GM08714 (cell line): ENCODE results near the gene PGPEP1.
"Not testable (repeated sequence)": the region's sequence is repeated elsewhere in the genome, so short reads cannot be mapped to it uniquely, and the experiment has no call there.

Experiments used
- H3K4me3 ChIP-seq: fragments of 200-500 bp; sonication (Bioruptor generic); 2 replicates; pipeline ENCODE4 v1.5.1; 2014; ENCODE audit warnings: mild to moderate bottlenecking, low read length, inconsistent platforms
- ZNF274 ChIP-seq: IDR thresholded peaks from 2 replicates; pipeline ENCODE4 v1.6.1; 2012; ENCODE audit warnings: mild to moderate bottlenecking, low read depth, low read length

The PGPEP1 gene

DNA sequence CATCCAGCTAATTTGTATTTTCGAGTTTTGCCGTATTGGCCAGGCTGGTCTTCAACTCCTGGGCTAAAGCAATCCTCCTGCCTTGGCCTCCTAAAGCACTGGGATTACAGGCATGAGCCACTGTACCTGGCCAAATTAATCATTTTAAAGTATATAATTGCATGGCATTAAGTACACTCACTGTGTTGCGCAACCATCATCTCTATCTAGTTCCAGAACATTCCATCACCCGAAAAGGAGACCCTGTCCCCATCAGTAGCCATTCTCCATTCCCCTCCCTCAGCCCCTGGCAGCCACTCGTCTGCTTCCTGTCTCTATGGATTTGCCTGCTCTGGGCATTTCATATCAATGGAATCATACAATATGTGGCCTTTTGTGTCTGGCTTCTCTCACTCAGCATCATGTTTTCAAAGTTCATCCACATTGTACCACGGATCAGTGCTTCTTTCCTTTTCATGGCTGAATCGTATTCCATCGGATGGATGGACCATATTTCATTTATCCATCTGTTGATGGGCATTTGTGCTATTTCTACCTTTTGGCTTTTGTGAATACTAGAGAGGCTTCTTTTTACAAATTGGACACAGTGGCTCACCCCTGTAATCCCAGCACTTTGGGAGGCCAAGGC, 13.1 kb downstream of the PGPEP1 start:
- H3K4me3 ChIP-seq: no peak overlapping the region
- no peak for TF ChIP-seq ZNF274

DNA sequence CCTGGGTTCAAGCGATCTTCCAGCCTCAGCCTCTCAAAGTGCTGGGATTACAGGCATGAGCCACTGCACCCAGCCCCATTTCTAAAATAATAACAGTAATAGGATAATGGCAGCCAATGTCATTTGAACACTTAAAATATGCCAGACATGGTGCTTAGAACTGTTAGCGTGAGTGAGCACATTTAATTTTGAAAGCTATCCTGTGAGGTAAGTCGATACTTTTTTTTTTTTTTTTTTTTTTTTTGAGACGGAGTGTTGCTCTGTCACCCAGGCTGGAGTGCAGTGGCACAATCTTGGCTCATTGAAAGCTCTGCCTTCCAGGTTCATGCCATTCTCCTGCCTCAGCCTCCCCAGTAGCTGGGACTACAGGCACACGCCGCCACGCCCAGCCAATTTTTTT, 14.3 kb downstream of the PGPEP1 start:
- H3K4me3 ChIP-seq: not testable (repeated sequence)

DNA sequence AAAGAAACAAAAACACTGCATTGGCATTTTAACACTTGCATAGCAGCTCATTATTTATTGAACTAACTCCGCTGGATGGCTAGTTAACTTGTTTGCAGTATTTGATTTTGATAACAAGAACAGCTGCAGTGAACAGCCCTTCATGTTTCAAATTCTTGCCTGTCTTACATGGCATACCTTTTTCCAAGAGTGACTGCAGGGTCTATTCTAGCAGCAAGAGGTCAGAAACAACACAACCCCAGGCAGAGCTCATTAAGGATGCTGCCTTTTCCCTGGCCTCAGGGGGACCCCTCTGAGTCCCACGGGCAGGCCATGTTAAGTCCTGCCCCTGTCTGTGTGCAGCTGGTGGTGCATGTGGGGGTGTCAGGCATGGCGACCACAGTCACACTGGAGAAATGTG, 16.6 kb downstream of the PGPEP1 start:
- TF ChIP-seq ZNF274: no peak

GRCh38 chr19:18361646-18362045, 21.2 kb downstream of the PGPEP1 start:
- no peak for TF ChIP-seq ZNF274

More for the DNA sequence above, 16.6 kb downstream of the PGPEP1 start:
- H3K4me3 ChIP-seq: no peak overlapping the region

DNA sequence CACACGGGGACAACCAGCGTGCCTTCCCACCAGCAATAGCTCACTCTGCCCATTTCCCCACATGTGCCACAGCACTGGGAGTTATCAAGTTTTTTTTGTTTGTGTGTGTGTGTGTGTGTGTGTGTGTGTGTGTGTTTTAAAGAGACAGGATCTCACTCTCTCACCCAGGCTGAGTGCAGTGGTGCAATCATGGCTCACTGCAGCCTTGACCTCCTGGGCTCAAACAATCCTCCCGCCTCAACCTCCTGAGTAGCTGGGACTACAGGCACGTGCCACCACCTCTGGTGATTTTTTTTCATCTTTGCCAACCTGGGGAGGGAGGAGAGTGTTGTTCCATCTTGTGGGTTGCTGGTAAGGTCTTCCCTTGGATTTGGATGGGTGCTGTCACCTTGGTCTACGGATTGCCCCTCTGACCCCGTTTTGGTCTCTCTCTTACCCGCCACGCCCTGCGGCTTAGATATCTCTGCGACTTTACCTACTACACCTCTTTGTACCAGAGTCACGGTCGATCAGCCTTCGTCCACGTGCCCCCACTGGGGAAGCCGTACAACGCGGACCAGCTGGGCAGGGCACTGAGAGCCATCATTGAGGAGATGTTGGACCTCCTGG, 22.6 kb downstream of the PGPEP1 start:
- H3K4me3 ChIP-seq: no peak overlapping the region
- TF ChIP-seq ZNF274: no peak

More at GRCh38 chr19:18361646-18362045, 21.2 kb downstream of the PGPEP1 start:
- H3K4me3 ChIP-seq: no peak overlapping the region

DNA sequence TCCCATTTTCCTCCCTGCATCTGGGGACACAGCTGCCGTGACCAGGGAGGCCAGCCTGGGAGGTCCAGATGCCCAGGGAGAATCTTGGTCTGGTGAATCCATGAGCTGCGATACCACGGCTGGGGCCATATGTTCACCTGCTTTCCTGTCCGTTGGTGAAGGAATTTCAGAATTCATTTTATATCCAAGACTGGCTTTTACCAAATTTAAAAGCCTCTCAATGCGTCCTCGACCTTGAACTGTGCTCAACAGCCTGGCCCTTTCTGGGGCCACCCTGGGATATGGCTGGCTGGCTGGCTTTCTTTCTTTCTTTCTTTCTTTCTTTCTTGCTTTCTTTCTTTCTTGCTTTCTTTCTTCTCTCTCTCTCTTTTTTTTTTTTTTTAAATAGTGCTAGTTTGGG, 23.4 kb downstream of the PGPEP1 start:
- TF ChIP-seq ZNF274: no peak
- H3K4me3 ChIP-seq: no peak overlapping the region

DNA sequence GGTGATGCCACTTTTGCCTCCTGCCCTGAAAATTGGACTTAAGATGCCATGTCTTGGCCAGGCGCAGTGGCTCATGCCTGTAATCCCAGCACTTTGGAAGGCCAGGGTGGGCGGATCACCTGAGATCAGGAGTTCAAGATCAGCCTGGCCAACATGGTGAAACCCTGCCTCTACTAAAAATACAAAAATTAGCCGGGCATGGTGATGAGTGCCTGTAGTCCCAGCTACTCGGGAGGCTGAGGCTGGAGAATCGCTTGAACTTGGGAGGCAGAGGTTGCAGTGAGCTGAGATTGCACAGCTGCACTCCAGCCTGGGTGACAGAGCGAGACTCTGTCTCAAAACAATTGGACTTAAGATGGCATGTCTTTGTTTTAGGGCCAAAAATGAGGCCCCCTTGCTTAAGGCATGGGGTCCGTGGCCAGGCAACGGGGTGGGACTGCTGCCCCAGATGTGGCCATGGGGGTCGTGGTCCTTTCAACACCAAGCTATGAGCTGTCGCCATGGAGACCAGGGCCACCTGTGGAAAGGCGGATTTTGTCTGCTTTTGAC, 24.0 kb downstream of the PGPEP1 start:
- H3K4me3 ChIP-seq: not testable (repeated sequence)

- no peak for TF ChIP-seq ZNF274
- no peak overlapping the region for H3K4me3 ChIP-seq
These were observed 24.6 kb downstream of the PGPEP1 start for GRCh38 chr19:18364826-18365528.

- TF ChIP-seq ZNF274: no peak
- no peak overlapping the region for H3K4me3 ChIP-seq
These were observed 25.6 kb downstream of the PGPEP1 start for GRCh38 chr19:18366021-18366435.

GRCh38 chr19:18368504-18369222, 28.3 kb downstream of the PGPEP1 start:
- no peak overlapping the region for H3K4me3 ChIP-seq
- TF ChIP-seq ZNF274: no peak

DNA sequence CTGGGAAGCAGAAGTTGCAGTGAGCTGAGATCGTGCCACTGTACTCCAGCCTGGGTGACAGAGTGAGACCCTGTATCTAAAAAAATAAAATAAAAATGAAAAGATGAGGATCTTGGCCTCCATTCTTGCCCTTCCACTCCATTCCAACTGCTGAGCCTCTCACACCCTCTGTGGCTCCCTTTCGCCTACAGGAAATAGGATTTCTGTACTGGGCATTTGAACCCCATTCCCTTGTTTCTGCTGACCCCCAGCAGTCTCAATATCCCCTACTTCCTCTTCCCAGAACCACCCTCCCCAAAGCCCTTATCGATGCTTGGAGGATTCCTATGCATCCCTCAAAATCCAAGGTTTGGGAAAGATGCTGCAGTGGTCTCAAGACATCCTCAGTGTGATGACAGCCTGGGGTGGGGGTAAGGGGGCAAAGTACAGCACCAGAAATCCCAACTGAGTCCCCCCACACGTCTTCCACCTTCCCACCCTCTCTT, 33.1 kb downstream of the PGPEP1 start:
- H3K4me3 ChIP-seq: no peak overlapping the region; the same call in 1 of the 2 replicates
- TF ChIP-seq ZNF274: no peak

GRCh38 chr19:18373892-18374629, 33.7 kb downstream of the PGPEP1 start:
- peak overlapping the region; percentile 18; the same call in 1 of the 2 replicates for H3K4me3 ChIP-seq
- TF ChIP-seq ZNF274: no peak

DNA sequence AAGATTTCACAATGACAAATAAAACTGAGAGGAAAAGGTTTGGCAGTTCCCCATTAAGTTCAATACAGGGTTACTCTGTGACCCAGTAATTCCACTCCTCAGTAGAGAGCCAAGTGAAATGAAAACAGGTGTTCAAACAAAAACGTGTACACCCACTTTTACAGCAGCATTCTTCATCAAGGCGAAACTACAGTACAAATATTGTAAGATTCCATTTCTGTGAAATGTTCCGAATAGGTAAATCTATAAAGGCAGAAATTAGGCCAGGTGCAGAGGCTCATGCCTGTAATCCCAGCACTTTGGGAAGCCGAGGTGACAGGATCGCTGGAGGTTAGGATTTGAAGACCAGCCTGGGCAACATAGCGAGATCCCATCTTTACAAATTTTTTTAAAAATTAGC, 36.6 kb downstream of the PGPEP1 start:
- no peak for TF ChIP-seq ZNF274
- no peak overlapping the region for H3K4me3 ChIP-seq
